ENCODE measurements around the gene BARX1. TPM values are rescaled to one million over a fixed set of nuclear protein-coding genes. Genes with fewer than 3 reads are reported as not detected.

The BARX1 gene
- total RNA-seq, 1 donor from 2014 or later, result not detected

DNA sequence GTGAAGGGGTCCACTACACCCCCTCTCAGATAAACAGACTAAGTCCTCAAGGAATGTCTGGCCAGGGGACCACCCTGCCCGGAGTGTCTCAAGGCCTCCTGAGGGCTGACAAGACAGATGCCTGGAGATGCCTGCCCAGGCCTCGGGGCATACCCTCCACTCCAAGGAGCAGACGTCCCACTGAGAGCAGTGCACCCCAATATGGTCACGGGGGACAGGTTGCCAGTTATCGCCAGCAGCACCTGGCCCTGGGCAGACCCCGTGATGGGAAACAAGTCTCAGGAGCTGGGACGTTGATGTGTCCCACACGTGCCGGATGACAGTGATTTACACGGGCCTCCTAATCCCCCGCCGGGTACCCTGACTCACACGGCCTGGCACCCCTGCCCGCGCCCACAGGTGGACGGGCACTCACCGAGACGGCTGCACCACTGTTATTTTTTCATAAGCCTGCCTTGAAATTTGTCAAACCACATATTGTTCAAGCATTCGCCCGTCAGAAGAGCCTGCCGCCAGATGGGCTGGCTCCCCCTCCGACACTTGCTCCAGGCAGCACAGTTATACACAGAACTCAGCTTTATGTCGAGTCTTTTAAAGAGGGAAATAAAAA lies 43.9 kb downstream of the BARX1 start:
- Histone ChIP-seq H3K9me3 (no peaks in the 10 kb centered on the region), H3K27me3 (ENCODE audit: low read depth) (peaks cover 35% of the 10 kb centered on the region), H3K27ac (no peak overlapping the region), H3K4me3 (no peak overlapping the region), H3K4me1 (no peaks in the 10 kb centered on the region), H3K36me3 (no peaks in the 10 kb centered on the region)
- intact Hi-C loops (cut with DNase I), result no loop called here
- ATAC-seq (peak in 1 of 2 donors; percentile 5), DNase-seq (peak; percentile 37)
- TF ChIP-seq, protein P1, sequence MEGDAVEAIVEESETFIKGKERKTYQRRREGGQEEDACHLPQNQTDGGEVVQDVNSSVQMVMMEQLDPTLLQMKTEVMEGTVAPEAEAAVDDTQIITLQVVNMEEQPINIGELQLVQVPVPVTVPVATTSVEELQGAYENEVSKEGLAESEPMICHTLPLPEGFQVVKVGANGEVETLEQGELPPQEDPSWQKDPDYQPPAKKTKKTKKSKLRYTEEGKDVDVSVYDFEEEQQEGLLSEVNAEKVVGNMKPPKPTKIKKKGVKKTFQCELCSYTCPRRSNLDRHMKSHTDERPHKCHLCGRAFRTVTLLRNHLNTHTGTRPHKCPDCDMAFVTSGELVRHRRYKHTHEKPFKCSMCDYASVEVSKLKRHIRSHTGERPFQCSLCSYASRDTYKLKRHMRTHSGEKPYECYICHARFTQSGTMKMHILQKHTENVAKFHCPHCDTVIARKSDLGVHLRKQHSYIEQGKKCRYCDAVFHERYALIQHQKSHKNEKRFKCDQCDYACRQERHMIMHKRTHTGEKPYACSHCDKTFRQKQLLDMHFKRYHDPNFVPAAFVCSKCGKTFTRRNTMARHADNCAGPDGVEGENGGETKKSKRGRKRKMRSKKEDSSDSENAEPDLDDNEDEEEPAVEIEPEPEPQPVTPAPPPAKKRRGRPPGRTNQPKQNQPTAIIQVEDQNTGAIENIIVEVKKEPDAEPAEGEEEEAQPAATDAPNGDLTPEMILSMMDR (IDR thresholded peaks at IDR 0.05), result no peak

DNA sequence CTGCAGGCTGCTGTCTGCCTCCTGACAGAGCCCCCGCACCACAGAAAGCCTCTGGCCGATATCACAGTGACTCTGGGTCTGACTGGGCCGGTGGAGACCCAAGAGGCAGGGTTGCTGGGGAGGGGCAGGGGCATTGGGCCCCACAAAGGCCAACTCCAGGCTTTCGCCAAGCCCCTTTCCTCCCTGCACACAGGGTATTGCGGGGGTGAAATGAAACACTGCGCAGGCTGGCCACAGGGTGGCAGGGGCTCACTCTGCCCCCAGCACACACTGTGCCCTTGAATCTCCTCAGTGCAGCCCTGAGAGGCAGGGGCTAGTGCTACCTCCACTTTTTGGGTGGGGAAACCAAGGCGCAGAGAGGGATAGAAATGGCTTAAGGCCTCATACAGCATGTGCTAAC lies 44.6 kb downstream of the BARX1 start:
- TF ChIP-seq, protein P1 (IDR thresholded peaks at IDR 0.05), result no peak
- H3K4me3 ChIP-seq, result no peak overlapping the region
- H3K4me1 ChIP-seq, result no peaks in the 10 kb centered on the region
- DNase-seq (peak; percentile 20), ATAC-seq (no peak)
- H3K36me3 ChIP-seq, result no peaks in the 10 kb centered on the region
- H3K9me3 ChIP-seq, result no peaks in the 10 kb centered on the region
- no peak overlapping the region for H3K27ac ChIP-seq
- H3K27me3 ChIP-seq (ENCODE audit: low read depth), result peaks cover 35% of the 10 kb centered on the region
- intact Hi-C loops (cut with DNase I), result no loop called here

DNA sequence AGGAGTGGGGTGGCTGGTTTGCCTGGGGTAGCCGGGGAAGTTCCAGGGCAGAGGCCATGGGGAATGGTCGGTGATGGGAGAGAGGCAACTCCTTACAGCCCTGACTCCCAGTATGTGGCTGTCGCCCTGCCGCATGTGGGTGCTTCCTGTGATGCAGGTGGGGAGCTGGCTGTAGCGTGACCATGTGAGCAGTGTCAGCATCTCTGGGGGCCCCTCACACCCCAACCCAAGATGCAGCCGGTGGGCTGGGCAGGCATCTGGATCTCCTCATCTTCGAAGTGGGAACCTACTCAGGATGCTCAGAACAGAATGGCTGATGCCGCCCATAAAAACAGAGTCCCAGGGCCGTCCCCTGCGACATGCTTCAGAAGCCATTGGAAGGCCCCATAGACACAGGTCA lies 45.0 kb downstream of the BARX1 start:
- H3K4me1 ChIP-seq, result no peaks in the 10 kb centered on the region
- ATAC-seq (no peak), DNase-seq (peak; percentile 21)
- H3K9me3 ChIP-seq, result no peaks in the 10 kb centered on the region
- H3K36me3 ChIP-seq, result no peaks in the 10 kb centered on the region
- H3K27me3 ChIP-seq (ENCODE audit: low read depth), result peaks cover 35% of the 10 kb centered on the region
- intact Hi-C loops (cut with DNase I), result no loop called here
- no peak overlapping the region for H3K27ac ChIP-seq
- TF ChIP-seq, protein P1 (IDR thresholded peaks at IDR 0.05), result no peak
- H3K4me3 ChIP-seq, result no peak overlapping the region

DNA sequence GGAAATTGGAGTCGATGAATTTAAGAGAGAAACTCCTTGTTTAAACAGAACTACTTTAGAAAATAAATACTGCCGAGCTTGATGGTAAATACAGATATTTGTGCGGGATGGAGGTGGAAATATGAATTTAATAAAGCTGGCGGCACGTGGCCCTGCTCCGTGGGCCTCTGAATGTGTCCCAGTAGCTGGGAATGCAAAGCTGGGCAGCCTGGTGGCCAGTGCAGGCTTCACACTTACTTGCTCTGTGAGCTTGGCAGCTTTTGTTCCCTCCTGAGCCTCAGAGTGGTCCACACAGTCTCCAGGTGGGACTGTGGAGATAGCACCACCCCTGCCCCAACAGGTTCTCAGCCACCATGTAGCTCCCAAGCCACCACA lies 45.9 kb downstream of the BARX1 start:
- no peak for ATAC-seq
- TF ChIP-seq, protein P1 (IDR thresholded peaks at IDR 0.05), result no peak
- Histone ChIP-seq H3K36me3 (no peaks in the 10 kb centered on the region), H3K4me3 (no peak overlapping the region), H3K9me3 (no peaks in the 10 kb centered on the region), H3K4me1 (no peaks in the 10 kb centered on the region), H3K27ac (no peak overlapping the region), H3K27me3 (ENCODE audit: low read depth) (peaks cover 35% of the 10 kb centered on the region)
- DNase-seq, result no peak
- intact Hi-C loops (cut with DNase I), result no loop called here

DNA sequence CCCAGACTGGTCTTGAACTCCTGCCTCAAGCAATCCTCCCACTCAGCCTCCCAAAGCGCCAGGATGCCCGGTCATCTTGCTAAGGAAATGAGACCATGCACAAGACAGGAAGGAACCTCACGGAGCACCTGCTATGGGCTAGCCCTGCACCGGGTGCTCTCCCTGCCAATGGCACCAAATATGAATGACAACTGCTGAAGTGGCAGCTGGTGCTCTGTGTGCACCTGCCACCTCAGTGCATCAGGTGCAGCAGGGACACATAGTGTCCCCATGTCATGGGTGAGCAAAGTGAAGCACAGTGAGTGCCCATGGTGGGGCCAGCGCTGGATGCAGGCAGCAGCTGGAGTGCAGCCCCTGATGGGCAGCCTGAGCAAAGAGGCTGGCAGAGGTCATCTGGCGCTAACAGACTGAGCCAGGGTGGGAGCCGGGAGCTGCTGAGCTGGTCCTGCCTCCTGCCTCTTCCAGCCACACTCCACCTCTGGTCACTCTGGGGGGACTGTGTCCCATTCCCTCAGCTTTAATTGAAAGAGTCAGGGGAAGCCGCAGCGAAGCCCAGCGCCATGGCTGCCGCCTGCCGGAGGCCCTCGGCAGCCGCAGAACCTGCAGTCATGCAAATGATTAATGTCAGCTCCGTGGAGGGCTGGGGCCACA lies 46.4 kb downstream of the BARX1 start:
- peaks cover 35% of the 10 kb centered on the region for H3K27me3 ChIP-seq (ENCODE audit: low read depth)
- TF ChIP-seq, protein P1 (IDR thresholded peaks at IDR 0.05), result no peak

More for the DNA sequence above, 46.4 kb downstream of the BARX1 start:
- ATAC-seq (no peak), DNase-seq (peak; percentile 15)
- Histone ChIP-seq H3K36me3 (no peaks in the 10 kb centered on the region), H3K4me1 (no peaks in the 10 kb centered on the region), H3K4me3 (no peak overlapping the region), H3K9me3 (no peaks in the 10 kb centered on the region), H3K27ac (no peak overlapping the region)
- intact Hi-C loops (cut with DNase I), result no loop called here

Data from lower lobe of right lung (tissue), 2 donors.